Cardiac fibroblast (primary cell): ENCODE measurements around the gene EPHB2.
A peak's percentile ranks its signal among the peaks of the same experiment; 100 is the strongest.

ENCODE experiments used
- DNase-seq, 2 donors: peaks; one replicate each; pipeline versions ENCODE4 v3.0.0 to v3.0.0-alpha.2; 2010; ENCODE audit warnings: low read depth in 2 of 2
- H3K4me3 ChIP-seq, 2 donors: replicated peaks in 1 of 2; 1 replicate in 1 of 2; 2 replicates in 1 of 2; pipeline ENCODE4 v1.5.1; 2011; ENCODE audit warnings: low read depth in 2 of 2, low read length in 2 of 2, mild to moderate bottlenecking in 2 of 2, moderate library complexity in 1 of 2
- TF ChIP-seq, protein P1 (sequence below): IDR thresholded peaks from one replicate; pipeline ENCODE4 v1.5.1; 2011; ENCODE audit warnings: low read depth, mild to moderate bottlenecking, low read length, inconsistent platforms

Gene EPHB2

GRCh38 chr1:22850281-22850680, 139.6 kb downstream of the EPHB2 start:
- H3K4me3 ChIP-seq = no peak overlapping the region
- TF ChIP-seq, protein P1, sequence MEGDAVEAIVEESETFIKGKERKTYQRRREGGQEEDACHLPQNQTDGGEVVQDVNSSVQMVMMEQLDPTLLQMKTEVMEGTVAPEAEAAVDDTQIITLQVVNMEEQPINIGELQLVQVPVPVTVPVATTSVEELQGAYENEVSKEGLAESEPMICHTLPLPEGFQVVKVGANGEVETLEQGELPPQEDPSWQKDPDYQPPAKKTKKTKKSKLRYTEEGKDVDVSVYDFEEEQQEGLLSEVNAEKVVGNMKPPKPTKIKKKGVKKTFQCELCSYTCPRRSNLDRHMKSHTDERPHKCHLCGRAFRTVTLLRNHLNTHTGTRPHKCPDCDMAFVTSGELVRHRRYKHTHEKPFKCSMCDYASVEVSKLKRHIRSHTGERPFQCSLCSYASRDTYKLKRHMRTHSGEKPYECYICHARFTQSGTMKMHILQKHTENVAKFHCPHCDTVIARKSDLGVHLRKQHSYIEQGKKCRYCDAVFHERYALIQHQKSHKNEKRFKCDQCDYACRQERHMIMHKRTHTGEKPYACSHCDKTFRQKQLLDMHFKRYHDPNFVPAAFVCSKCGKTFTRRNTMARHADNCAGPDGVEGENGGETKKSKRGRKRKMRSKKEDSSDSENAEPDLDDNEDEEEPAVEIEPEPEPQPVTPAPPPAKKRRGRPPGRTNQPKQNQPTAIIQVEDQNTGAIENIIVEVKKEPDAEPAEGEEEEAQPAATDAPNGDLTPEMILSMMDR = no peak
- DNase-seq = no peak

- DNase-seq = peak; percentile 12 to 63
- TF ChIP-seq, protein P1 = no peak
- H3K4me3 ChIP-seq = no peak overlapping the region
These were observed 140.0 kb downstream of the EPHB2 start for GRCh38 chr1:22850681-22851080.

DNA sequence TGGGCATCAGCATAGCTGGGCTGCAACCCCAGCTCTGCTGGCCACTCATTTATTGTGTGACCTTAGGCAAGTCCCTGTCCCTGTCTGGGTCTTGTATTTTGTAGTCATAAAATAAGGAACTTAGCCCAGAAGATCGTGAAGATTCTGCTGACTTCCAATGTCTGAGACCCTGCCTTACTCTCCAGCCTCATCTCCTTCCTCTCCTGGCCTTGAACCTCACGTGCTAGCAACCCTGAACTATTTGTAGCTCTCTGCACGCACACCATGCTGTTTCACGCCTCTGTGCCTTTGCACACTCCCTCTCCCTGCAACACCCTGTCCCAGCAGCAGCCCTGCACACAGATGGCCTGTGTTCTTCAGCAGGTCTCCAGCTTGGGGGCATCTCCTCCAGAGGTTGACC, 140.9 kb downstream of the EPHB2 start:
- H3K4me3 ChIP-seq = no peak overlapping the region
- TF ChIP-seq, protein P1 = no peak
- DNase-seq = no peak

- no peak overlapping the region for H3K4me3 ChIP-seq
- TF ChIP-seq, protein P1 = no peak
- no peak for DNase-seq
These were observed 141.6 kb downstream of the EPHB2 start for GRCh38 chr1:22852144-22852655.

- no peak overlapping the region for H3K4me3 ChIP-seq
- TF ChIP-seq, protein P1 = no peak
- DNase-seq = no peak
These were observed 143.1 kb downstream of the EPHB2 start for GRCh38 chr1:22853651-22854185.

DNA sequence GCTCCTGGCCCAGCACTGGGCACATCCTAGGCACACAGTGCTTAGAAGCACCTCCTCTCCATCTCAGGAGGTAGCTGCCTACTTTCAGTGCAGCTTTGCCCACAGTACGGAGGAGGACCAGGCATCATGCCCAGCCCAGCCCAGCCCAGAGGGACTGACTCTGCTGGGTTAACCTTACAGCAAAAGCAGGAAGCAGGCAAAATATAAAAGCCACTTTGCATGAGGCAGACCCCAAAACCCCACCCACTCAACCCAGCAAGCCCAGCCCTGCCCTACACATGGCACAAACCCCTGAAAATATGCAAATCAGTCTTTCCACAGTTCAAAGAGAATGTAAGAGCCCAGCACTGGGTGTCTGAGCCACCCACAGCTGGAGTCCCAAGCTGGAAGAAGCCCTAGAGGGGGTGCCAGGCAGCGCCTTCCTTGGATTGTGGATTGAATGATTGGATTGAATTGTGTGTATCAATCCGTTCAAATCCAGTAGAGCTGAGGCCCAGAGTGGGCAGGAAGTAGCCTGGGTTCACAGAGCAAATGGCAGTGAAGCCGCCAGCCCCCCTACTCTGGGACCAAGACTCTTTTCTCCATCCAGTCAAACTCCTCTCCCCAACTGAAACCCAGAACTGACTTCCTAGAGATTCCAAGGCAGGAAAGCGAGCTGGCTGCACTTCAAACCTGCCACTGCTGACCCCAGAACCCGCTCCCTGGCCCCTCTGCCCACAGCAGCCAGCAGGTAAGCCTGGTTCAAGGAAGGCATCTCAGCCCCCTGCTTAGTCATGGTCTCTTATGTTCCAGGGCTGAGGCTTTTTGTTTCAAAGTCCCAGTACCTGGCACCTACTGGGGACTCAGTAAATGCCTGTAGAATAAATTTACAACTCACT, 144.3 kb downstream of the EPHB2 start:
- no peak for DNase-seq
- H3K4me3 ChIP-seq = no peak overlapping the region
- TF ChIP-seq, protein P1 = no peak
